Activated CD8-positive, alpha-beta memory T cell treated with anti-CD3 and anti-CD28 coated beads for 48 hours (primary cell): Measurements from ENCODE around the gene FA2H.
"Not testable (repeated sequence)": the region's sequence is repeated elsewhere in the genome, so short reads cannot be mapped to it uniquely, and the experiment has no call there.

Experiments
- DNase-seq, 3 experiments: peaks; one replicate each; pipeline ENCODE4 v3.0.0-alpha.2; 2020; ENCODE audit warnings: low read depth in 2 of 3, low spot score in 2 of 3

Gene FA2H

DNA sequence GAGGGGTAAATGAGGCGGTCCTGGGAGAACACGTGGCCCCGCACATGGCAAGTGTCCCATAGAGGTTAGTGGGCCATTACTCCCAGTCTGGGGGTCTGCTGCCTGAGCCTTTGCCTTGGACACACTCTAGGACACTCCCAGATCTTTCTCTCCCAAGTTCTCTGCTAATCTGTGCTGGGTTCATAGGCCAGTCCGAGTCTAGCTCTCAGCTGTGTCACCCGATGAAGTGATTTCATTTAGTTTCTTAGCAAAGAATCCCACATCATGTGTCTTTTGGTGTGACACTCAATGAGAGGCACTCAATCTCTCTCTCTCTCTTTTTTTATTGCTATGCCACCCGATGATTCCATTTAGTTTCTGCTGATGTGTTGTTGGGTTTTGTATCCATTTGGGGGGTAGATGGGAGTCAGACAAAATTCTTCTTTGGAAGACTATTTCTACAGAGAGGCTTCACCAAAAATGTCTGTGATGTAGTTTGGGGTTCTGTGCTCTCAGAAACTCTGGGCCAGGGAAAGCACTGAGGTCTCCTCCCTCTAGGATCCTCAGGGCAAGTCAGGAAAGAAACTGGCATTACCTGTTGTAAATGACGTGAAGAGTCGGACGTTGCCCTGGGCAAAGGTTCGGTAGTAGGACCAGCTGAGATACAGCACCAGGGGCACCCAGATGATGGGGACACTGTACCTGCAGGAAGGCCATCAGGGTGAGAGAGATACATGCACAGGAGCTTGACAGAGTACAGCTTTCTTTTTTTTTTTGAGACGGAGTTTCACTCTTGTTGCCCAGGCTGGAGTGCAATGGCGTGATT lies 48.8 kb downstream of the FA2H start:
- DNase-seq = no peak

DNA sequence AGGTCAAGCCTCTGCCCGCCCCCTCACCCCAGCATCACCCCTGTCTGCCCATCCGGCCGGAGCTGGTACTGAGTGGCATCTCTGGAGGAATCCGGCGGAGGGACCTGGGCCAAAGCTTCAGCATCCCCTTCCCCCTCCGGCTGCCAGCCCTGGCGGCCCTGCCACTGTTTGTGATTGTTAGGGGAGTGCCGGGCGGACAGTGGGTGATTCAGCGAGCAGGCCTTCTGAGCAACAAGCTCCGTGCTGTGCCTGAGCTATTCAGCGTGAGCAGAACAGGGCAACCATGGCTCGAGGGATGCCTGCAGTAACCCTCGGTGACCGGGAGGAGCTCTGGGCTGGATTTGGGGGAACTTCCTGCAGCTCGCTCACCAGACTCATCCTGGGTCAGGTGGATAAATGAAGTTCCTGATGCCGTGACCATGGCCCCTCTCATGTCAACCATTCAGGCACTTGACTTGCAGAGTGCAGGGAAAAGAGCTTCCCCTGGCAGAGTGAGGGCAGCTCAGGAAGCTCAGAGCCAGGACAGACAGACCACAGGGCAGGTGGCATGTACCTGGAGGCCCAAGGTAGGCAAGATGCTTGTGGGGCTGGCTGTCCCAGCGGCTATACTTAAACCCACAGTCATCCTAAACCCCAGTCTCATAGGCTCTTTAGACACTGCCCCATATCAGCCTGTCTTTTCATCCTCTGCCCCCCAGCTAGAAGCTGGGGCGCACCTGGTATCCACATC lies 49.6 kb downstream of the FA2H start:
- DNase-seq = no peak

DNA sequence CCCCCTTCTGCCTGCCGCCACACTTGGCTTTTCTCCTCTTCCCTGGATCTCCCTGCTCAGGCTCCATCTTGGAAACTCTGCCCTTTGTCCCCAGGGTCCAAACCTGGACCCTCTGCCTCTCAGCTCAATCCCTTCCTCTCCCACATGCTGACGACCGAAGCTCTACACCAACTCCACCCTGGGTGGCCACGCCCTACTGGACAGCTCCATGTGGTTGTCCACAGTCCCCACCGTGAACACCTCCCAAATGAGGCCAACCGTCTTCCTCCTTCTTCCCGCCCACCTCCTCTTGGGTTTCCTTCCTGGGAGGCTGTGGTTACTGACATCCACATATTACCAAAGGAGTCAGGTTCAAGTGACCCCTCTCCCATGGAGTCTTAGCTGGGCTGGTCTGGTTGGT lies 51.4 kb downstream of the FA2H start:
- no peak for DNase-seq

DNA sequence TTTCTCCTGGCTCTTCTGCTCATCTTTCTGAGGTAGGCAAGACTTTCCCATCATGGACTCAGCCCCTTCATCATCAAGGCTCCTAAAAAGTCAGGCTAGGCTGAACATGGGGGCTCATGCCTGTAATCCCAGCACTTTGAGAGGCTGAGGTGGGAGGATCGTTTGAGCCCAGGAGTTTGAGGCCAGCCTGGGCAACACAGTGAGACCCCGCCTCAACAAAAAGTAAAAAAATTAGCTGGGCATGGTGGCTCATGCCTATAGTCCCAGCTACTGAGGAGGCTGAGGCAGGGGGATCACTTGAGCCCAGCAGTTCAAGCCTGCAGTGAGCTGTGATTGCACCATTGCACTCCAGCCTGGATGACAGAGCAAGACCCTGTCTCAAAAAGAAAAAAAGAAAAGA lies 52.5 kb downstream of the FA2H start:
- not testable (repeated sequence) for DNase-seq

DNA sequence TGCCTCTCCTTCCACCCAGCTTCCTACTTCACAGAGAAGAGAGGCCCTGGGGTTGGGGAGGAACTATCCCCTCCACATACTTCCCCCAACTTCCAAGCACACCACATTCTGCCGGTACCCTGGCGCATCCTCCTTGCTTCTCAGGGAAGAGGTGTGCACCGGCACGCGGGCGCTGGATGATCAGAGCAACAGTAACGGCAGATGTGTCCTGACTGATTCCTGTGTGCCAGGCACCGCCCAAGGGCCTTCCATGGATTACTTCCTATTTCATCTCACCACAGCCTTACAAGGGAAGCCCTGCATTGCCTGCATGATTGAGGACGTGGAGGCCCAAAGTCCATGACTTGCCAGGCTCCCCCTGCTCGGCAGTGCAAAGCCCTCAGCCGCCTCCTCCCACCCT lies 52.9 kb downstream of the FA2H start:
- DNase-seq = no peak

DNA sequence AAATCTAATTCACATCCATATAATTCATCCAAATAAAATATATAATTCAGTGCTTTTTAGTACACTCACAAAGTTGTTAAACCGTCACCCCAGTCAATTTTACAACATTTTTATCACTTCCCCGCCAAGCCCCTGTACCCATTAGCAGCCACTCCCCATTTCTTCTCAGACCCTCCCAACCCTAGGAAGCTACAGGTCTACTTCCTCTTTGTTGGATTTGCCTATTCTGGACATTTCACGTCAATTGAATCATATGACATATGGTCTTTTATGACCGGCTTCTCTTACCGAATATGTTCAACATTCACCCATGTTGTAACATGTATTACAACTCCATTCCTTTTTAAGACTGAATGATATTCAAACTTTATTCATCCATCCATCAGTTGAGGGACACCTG lies 54.0 kb downstream of the FA2H start:
- DNase-seq = no peak

DNA sequence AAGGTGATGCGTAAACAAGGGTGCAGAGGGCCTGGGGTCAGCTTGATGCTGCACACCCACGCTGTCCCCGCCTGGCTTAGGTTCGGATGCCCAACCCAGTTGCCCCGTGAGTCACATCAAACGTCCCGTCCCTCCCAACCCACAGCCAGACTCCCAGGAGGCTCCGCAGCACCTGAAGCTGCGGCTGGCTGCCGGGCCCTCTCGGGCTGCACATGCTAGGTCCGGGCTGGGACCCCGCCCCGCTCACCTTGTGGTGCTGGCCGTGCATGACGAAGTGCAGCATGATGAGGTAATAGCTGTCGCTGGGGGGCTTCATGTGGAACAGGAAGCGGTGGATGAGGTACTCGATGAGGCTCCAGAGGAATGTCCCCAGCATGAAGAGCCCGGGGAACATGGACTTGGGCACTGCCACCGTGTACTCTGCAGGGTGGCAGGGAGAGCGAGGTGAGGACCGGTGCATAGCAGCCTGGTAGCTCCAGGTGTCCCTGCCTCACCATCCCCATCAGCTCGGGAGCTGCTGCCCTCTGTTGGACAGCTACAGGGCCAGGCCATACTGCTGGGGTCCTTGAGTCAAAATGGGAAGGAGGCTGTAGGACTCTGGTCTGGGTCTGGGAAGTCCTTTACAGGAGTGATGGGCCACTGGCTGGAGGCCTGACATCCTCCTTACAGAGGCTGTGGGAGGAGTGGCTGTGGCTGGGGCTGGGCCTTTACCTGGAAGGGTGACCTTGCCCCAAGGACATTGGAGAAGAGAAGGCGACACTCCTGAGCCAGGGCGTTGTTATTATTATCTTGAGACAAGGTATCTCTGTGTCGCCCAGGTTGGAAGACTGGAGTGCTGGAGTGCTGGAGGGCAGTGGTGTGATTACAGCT lies 55.6 kb downstream of the FA2H start:
- DNase-seq = no peak

DNA sequence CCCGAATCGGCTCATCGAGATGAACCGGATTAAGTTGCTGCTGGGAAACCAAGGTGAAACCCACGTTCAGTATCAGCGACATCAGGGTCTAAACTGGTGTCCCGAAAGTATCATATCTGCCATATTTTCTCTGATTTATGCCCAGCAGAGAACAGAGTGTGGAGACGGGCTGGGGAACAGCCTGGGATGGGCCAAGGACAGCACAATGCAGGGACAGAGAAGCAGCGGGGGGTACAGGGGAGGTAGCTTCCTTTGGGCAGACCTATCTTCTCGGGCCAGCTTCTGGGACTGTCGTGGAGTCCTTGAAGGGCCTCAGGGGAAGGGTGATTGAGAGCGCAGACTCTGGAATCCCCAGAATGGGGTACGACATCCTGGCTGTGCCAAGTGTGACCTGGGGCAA lies 56.5 kb downstream of the FA2H start:
- no peak for DNase-seq

DNA sequence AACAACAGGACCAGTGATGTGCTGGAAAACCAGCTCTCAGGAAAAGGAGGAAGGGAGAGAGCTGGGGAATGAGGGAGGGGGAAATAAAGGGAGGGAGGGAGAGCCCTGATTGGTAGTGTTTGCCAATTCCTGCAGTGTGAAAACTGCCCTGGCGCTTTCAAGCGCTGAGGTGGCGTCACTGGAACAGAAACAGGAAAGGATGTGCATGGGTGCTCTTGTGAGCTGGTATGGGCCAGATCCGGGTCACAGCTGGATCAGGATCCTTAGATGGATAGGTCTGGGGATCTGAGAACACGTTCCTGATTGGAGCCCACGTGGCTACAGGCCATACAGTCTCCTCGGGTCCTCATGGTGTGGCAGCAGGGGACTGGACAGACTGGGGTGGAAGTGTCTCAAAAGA lies 57.3 kb downstream of the FA2H start:
- no peak for DNase-seq

DNA sequence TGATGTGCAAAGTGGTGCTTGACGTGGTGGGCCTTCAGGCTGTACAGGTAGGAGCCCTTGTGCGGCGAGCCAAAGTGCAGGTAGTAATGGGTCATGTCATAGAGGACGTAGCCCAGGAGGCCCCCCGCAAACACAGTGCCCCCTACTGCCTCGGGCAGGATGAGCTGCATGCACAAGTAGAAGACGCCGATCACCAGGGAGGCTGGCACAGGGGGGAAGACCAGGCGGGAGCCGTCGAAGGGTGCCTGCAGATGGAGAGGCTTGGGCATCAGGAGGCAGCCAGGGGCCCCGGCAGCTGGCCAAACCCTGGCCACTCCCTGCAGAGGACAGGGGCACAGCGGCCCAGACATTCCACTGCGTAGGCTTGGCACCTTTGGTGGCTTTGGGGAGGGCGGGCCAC lies 58.3 kb downstream of the FA2H start:
- DNase-seq = no peak

DNA sequence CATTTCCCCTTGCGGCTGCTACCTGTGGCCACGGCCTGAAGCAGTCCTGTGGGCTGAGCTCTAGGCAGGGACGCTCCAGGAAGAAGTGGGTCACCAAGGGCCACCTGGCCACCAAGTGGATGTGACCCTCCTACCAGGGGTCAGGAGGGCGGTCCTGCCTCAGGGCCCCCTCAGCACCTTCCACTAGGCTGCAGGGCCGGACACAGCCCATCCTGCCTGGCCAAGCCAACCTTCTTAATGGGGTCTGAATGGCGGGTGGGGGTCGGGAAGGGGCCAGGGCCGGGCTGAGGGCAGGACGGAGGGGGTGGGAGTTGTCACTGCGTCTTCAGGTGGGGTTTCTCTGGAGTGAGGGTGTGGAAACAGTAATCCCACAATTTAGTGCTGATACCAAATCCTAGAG lies 60.7 kb downstream of the FA2H start:
- no peak for DNase-seq

DNA sequence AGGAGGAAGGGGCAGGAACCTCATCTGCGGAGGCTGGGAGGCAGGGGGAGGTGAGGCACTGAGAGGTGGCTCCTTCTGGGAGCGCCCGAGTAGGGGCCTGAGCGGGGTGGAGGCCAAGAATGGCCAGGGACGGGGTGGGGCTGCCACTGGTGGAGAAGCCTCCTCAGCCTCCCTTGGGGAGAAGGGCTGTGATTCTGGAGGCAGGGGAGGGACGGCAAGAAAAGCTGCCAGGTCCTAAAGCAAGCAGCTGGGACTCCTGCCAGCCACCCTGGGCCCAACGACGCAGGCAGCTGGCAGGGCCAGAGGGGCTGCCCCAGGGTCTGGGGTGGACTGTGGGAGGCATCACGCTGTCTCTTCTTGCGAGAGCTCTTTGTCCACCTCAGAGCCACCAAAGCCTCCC lies 61.3 kb downstream of the FA2H start:
- no peak for DNase-seq

DNA sequence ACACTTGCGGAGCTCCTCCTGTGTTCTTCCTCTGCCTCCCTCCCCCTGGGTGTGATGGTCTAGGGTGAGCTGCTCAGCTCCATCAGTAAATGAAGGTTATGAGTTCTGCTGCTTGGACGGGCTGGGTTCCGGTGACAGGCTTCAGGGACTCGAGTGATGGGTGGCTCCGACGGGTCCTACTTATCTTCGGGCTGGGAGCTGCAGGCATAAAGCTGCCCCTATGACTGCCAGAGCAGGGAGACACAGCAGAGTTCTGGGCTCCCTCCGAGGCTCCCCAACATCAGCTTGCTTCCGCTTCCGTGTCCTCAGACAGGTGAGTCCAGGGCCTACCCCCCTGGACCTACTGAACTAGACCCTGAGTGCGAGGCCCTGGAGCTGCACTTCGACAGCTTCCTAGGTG lies 62.7 kb downstream of the FA2H start:
- DNase-seq = no peak

DNA sequence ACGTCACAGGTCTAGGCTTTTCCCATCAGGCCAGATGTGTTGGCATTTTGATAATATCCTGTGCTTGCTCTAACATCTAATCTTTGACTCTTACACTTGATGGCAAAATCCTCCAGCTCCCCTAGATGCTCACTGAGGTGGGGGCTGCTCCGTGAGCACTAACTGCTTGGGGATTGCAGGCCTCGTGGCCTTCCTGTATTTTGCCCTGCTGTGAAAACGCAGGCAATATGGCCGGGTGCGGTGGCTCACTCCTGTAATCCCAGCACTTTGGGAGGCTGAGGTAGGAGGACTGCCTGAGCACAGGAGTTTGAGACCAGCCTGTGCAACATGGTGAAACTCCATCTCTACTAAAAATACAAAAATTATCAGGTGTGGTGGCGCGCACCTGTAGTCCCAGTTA lies 64.2 kb downstream of the FA2H start:
- DNase-seq = no peak

DNA sequence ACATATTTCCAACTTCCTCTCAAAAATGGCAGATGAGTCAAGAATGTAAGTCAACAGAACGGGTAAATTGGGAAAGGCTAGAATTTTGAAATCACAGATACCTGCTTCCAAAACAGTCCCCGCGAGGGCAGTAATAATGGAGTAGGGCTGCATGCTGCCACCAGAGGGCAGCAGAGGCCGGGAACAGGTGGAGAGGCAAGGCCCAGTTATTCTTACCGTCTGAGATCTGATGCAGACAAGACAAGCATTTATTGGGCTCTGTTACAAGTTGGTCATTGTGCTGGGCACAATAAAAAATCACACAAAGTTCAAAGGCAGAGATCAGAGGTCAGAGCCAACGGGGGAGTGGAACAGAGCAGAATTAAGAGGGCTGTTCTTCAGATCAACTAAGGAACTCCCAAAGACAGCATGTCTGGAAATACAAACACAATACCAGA lies 65.2 kb downstream of the FA2H start:
- DNase-seq = peak; percentile 46 to 63 (median 51)

DNA sequence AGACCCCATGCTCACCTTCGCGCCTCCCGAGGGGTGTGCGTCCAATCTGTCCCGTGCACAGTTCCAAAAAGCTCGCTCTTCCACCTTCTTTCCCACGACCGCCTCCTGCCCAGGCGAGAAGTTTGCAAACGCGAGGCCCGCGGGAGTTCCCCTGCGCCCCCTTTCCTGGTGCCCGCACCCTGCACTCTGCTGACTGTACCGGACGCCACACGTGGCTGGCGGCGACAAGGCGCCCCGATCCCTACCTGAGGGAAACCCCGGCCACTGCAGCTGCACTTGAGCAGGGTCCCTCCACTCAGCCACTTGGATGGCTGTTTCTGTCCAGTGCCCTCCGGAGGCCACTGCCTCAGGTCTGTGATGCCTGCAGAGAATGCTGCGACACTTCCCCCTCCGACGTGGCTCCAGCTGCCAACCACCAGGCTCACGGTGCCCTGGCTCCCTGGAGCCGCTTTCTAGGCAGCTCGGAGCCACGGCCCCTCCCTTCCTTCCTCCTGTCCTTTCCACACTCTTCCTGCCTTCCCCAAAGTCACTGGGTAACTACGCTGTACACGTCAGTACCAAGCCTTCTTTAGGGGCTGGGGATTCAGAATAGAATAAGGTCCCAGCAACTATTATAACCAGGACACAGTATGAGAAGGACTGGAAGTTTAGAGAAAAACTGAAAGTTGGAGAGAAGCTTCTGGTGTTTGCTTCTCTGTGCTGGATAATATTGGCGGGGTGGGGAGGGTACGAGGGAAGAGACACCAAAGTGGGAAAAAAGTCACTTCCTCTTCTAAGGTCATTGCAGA lies 74.0 kb downstream of the FA2H start, which contains the start of gene MLKL:
MLKL (minus strand) TSS at position 425 of the 788 bp plus-strand sequence. CDS start 5,105 bp downstream, outside the sequence.
- DNase-seq = peak; percentile 35 to 42 (median 37)

DNA sequence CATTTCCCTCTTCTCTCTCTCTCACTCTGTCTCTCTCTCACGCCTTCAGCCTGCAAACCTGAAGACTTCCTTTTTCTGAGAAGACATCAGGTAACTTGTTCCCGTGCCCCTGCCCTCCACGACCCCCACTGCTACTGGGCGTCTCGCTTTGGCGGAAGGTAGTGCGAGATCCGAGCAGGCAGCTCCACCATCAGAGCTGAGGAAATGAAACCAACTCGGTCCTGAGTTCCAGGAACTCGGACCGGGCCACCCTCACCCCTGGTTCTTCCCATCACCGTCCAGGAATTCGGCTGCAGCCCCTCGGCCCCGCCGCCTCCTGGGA lies 74.5 kb downstream of the FA2H start:
- DNase-seq = peak; percentile 3 to 17 (median 13)

DNA sequence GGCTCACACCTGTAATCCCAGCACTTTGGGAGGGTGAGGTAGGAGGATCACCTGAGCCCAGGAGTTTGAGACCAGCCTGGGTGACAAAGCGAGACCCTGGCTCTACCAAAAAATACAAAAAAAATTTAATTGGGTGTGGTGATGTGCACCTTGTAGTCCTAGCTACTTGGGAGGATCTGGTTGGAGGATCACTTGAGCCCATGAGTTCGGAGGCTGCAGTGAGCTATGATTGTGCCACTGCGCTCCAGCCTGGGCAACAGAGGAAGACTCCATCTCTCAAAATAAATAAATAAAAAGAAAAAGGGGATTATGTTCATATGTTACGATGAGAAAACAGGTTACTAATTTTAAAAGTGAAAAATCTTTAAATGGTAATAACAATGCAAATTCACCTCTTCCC lies 75.0 kb downstream of the FA2H start:
- DNase-seq = no peak

DNA sequence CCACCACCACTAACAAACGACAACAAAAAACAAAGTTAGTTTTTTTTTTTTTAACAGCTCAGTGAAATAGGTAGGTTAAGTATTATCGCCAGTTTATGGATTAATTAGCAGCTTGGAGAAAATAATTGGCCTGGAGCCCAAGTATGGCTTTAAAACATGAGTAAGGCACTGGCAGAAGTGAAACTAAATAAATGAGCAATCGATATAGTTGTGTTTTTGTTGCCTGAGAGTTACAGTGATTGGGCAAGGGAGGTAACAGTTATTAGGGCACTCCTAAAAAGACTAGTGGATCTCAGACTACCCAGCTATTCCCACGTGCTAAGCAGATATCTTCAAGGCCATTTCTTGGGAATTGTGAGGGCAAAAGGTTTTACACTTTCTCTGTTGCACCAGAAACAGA lies 76.4 kb downstream of the FA2H start:
- DNase-seq = no peak

DNA sequence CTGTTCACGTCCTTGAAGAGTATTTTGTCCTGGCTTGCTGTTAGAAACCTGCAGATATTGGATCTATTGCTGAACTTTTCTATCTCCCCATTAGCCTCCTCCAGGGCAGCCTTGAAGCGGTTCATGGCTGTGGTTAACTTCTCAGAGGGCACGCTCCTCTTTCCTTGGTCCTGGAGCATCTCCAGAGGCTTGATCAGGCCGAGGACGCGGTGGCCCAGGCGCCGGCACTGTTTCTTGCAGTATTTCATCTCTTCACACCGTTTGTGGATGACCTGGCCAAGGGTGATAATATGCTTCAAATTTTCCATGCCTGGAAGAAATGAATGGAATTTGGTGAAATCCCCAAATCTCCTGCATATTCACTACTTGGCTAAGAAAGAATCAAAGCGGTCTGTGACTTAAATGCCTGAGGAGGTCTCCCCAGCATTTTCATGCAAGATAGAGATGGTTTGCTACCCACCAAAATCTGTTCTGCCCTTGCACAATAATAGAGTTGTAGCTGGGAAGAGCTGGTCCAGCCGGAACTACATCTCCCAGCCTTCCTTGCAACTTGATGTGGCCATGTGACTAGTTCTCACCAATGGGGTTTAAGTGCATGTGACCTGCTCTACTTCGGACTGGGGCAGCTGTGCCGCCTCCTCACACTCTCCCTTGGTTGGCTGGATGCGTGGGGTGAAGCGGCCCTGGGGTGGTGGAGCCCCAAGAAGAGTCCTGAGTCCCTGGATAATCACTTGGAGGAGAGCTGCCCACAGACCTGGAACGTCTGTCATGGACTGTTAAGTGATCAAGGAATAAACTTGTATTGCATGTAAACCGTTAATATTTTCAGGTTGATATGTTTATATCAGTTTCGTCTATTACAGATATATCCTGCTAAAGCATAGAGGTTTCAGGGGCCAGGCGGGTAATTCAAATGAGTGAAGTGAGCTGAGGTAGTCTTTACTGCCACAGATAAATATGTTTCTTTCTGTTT lies 78.9 kb downstream of the FA2H start:
- DNase-seq = peak in 2 of 3 experiments; percentile 8 to 17
